Germinal center (tissue), 1 donor: ENCODE data around the gene DAPK2.
"Not testable (repeated sequence)": the region's sequence is repeated elsewhere in the genome, so short reads cannot be mapped to it uniquely, and the experiment has no call there.

ENCODE experiments used
- DNase-seq: peaks from one replicate; pipeline ENCODE4 v3.0.0; 2012; ENCODE audit warnings: mixed read lengths, low spot score

The DAPK2 gene

GRCh38 chr15:63972801-63973200 lies 73.5 kb downstream of the DAPK2 start:
- DNase-seq = no peak

GRCh38 chr15:63971904-63972303 lies 74.4 kb downstream of the DAPK2 start:
- no peak for DNase-seq

- DNase-seq = no peak
Measured at GRCh38 chr15:63971427-63971805, 74.9 kb downstream of the DAPK2 start.

GRCh38 chr15:63970621-63971426 lies 75.5 kb downstream of the DAPK2 start:
- no peak for DNase-seq

DNA sequence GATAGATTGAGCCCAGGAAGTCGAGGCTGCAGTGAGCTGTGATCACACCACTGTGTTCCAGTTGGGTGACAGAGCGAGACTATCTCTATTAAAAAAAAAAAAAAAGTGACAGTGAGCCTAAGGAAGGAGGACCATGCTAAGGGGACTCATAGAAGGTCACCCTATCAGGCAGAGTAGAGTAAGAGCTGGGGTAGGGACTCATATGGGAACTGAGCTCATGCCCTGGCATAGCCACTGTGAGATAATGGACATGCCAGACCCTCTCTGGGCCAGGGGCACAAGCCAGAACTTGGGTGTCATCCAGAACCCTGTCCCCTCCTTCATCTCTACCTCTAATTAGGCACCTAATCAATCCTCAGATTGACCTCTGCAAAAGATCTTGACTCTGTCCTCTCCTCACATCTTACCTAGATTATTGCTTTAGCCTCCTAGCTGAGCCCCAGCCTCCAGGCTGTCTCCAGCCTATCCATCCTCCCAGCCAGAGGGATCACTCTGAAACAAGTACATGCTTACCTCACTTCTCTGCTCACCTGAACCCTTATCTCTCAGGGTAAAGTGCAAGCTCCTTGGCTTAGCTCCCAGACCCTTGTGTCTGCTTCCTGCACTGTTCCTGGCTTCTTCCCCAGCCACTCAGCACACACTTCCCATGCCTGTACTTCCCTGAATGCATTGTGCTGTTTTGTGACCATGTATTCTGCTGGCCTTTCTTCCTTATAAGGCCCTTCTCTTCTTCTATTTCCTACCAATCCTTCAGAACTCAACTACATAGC lies 76.4 kb downstream of the DAPK2 start:
- DNase-seq = no peak

DNA sequence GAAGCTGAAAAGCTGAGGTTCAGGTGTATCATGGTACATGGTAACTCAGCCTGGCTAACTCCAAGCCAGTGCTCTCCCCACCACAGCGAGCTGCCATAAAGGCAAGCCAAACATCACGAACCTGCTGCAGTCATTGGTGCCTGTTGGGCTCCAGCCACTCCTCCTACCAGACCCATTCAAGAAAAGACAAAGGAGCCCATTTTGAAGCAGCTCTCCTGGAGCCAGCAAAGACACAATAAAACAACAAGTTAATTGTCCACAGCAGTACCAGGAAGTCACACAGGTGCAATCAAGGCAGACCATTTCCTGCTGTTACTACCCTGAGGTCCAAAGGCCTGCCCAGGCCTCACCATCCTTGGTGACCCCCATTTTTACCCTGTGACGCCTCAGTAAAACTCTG lies 77.6 kb downstream of the DAPK2 start:
- DNase-seq = no peak

GRCh38 chr15:63968122-63968524 lies 78.2 kb downstream of the DAPK2 start:
- DNase-seq = no peak

GRCh38 chr15:63967616-63968015 lies 78.7 kb downstream of the DAPK2 start:
- DNase-seq = no peak

DNA sequence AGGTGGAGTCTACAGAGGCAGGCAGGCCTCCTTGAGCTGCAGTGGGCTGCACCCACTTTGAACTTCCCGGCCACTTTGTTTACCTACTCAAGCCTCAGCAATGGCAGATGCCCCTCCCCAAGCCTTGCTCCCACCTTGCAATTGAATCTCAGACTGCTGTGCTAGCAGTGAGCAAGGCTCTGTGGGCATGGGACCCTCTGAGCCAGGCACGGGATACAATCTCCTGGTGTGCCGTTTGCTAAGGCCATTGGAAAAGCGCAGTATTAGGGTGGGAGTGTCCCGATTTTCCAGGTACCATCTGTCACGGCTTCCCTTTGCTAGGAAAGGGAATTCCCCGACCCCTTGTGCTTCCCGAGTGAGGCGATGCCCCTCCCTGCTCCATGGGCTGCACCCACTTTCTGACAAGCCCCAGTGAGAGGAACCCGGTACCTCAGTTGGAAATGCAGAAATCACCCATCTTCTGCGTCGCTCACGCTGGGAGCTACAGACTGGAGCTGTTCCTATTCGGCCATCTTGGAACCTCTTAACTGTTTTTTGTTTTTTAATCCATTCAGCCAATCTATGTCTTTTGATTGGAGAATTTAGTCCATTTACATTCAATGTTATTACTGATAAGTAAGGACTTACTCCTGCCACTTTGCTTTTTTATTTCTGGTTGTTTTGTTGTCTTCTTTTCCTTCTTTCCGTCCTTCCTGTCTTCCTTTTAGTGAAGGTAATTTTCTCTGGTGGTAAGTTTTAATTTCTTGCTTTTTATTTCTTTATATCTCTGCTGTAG lies 83.2 kb downstream of the DAPK2 start:
- DNase-seq = not testable (repeated sequence)

DNA sequence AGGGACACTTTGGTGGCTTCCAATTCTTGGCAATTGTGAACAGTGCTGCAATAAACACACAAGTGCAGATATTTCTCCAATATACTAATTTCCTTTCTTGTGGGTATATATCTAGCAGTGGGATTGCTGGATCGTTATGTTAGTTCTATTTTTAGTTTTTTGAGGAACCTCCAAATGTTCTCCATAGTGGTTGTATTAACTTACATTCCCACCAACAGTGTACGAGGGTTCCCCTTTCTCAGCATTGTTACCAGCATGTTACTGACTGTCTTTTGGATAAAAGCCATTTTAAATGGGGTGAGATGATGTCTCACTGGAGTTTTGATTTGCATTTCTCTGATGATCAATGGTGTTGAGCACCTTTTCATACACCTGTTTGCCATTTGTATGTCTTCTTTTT lies 92.8 kb downstream of the DAPK2 start:
- DNase-seq = no peak

GRCh38 chr15:63950911-63951481 lies 95.3 kb downstream of the DAPK2 start:
- DNase-seq = no peak

GRCh38 chr15:63948971-63949370 lies 97.3 kb downstream of the DAPK2 start:
- no peak for DNase-seq

GRCh38 chr15:63948436-63948835 lies 97.8 kb downstream of the DAPK2 start:
- no peak for DNase-seq

DNA sequence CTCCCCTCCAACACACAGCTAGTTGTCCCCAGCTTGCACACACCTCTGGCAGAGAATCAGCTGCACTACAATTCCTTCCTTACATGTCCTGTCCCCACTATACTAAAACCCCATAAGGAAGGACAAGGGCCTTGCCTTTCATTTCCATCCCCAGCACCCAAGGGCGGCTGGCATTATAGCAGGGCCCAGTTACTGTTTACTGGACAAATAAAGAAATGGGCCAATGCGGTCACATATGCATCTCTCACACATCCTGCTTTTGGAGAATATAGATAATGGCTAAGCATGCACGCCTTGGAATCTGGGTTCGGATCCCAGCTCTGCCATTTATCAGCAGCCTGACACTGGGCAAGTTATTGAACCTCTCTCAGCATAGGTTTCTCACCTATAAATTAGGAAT lies 99.1 kb downstream of the DAPK2 start:
- DNase-seq = no peak

- DNase-seq = no peak
Measured at GRCh38 chr15:63946524-63947065, 99.7 kb downstream of the DAPK2 start.

DNA sequence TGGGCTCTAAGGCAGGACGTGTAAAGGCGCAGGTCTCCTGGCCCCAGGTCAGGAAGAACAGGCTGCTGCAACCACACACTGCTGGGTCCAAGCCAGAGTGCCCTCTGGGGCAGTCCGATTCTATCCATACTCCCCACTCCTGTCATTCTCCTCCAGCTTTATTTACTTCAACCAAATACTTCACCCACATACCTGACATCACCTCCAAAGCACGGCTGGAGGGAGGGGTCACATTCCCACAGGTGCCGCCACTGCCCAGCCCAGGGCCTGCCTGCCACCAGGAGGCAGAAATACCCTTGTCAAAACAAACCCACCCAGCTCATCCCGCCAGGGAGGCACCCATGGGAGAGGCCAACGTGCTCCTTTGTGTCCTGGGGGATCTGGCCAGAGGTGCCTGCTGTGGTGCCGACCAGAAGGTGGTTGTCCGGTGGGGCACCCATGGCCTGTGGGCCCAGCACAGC lies 100.4 kb downstream of the DAPK2 start:
- DNase-seq = no peak

- DNase-seq = peak; percentile 78
Measured at GRCh38 chr15:63945007-63945788, 101.1 kb downstream of the DAPK2 start.

- no peak for DNase-seq
Measured at GRCh38 chr15:63944681-63944955, 101.7 kb downstream of the DAPK2 start.

- DNase-seq = no peak
Measured at GRCh38 chr15:63943829-63944680, 102.2 kb downstream of the DAPK2 start.
